KMS-11 (cell line): ENCODE measurements around the gene MAP2K2.

Experiments used
- H2AFZ ChIP-seq: fragments of 200-600 bp; sonication (generic); 2 replicates; pipeline ENCODE4 v1.6.1; 2016; ENCODE audit warnings: antibody characterized with exemption, mixed run types, low read depth
- H3K27ac ChIP-seq: fragments of 200-600 bp; sonication (generic); 2 replicates; pipeline ENCODE4 v1.6.1; 2016; ENCODE audit warnings: mild to moderate bottlenecking, mixed run types
- H3K27me3 ChIP-seq: fragments of 200-600 bp; sonication (generic); 2 replicates; pipeline ENCODE4 v1.6.1; 2017; ENCODE audit warnings: mild to moderate bottlenecking, low read depth, mixed run types, moderate library complexity; ENCODE audit not compliant: insufficient read depth
- H3K36me3 ChIP-seq: fragments of 200-600 bp; sonication (generic); 2 replicates; pipeline ENCODE4 v1.6.1; 2017; ENCODE audit warnings: mild to moderate bottlenecking, mixed run types; ENCODE audit not compliant: insufficient read depth
- H3K4me1 ChIP-seq: fragments of 200-600 bp; sonication (generic); 2 replicates; pipeline ENCODE4 v1.6.1; 2016; ENCODE audit warnings: mild to moderate bottlenecking, low read depth, mixed run types; ENCODE audit not compliant: poor library complexity, severe bottlenecking
- H3K4me2 ChIP-seq: fragments of 200-600 bp; sonication (generic); 2 replicates; pipeline ENCODE4 v1.7.0; 2016; ENCODE audit warnings: mild to moderate bottlenecking, mixed run types
- H3K4me3 ChIP-seq: fragments of 200-600 bp; sonication (generic); IDR thresholded peaks from 2 replicates; pipeline ENCODE4 v1.6.1; 2017; ENCODE audit warnings: low read depth, low read length, mixed read lengths; ENCODE audit not compliant: insufficient read depth
- H3K79me2 ChIP-seq: fragments of 200-600 bp; sonication (generic); 2 replicates; pipeline ENCODE4 v1.6.1; 2016; ENCODE audit warnings: low read depth, mixed run types; ENCODE audit not compliant: insufficient read depth
- H3K9ac ChIP-seq: fragments of 200-600 bp; sonication (generic); 2 replicates; pipeline ENCODE4 v1.6.1; 2016; ENCODE audit warnings: mild to moderate bottlenecking, mixed run types
- H4K20me1 ChIP-seq: fragments of 200-600 bp; sonication (generic); 2 replicates; pipeline ENCODE4 v1.6.1; 2016; ENCODE audit warnings: mild to moderate bottlenecking, mixed run types; ENCODE audit not compliant: insufficient read depth
- TF ChIP-seq, protein P1 (sequence below): fragments of 200-600 bp; sonication (generic); conservative IDR thresholded peaks from 2 replicates; pipeline ENCODE4 v1.6.1; 2017; ENCODE audit warnings: low read depth, mild to moderate bottlenecking, antibody characterized with exemption, low read length, moderate library complexity, mixed read lengths

MAP2K2 gene

DNA sequence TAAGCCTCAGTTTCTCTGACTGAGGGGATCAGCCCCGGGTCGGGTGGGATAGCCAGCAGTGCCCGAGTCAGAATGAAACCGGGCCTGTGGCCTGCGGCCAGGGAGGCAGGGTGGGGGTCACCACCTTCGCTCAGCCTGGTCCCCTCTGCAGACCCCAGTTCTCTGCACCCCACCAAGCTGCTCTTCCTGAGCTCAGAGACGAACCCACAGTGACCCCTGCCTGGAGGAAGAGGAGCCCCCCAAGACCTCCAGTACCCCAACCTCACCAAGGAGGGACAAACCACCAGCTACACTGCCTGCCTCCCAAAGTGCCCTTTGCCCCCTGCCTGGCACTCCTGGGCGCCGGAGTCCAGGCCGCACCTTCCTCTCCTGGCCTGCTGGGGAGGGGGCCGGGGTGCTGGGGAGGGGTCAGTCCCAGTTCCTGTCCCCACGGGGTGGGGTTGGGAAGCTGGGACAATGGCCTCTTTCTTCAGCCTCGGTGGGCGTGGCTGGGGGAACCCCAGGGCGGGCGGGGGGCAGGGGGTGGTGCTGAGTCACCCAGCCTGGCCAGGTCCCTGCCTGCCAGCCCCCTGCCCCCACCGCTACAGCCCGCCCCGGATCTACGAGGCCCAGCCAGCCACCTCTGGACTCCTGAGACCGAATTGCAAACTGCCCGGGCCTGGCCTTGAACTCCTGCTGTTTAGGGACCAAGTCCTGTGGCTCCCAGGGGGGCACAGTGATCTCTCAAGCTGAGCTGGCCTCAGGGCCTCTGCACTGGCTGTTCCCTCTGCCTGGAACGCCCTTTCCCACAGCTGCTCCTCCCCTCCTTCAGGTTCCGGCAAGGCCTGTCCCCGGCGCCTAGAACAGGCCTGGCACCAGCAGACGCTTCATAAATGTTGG, 71.6 kb downstream of the MAP2K2 start:
- Histone ChIP-seq H4K20me1 (no peaks in the 10 kb centered on the region; the same call in 1 of the 2 replicates), H3K36me3 (no peaks in the 10 kb centered on the region), H3K4me3 (no peak overlapping the region), H3K4me1 (no peaks in the 10 kb centered on the region), H3K4me2 (no peak overlapping the region), H3K27ac (no peak overlapping the region), H3K9ac (no peak overlapping the region), H2AFZ (no peak overlapping the region), H3K79me2 (peaks cover 74% of the 10 kb centered on the region), H3K27me3 (no peaks in the 10 kb centered on the region)
- TF ChIP-seq, protein P1, sequence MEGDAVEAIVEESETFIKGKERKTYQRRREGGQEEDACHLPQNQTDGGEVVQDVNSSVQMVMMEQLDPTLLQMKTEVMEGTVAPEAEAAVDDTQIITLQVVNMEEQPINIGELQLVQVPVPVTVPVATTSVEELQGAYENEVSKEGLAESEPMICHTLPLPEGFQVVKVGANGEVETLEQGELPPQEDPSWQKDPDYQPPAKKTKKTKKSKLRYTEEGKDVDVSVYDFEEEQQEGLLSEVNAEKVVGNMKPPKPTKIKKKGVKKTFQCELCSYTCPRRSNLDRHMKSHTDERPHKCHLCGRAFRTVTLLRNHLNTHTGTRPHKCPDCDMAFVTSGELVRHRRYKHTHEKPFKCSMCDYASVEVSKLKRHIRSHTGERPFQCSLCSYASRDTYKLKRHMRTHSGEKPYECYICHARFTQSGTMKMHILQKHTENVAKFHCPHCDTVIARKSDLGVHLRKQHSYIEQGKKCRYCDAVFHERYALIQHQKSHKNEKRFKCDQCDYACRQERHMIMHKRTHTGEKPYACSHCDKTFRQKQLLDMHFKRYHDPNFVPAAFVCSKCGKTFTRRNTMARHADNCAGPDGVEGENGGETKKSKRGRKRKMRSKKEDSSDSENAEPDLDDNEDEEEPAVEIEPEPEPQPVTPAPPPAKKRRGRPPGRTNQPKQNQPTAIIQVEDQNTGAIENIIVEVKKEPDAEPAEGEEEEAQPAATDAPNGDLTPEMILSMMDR: no peak

DNA sequence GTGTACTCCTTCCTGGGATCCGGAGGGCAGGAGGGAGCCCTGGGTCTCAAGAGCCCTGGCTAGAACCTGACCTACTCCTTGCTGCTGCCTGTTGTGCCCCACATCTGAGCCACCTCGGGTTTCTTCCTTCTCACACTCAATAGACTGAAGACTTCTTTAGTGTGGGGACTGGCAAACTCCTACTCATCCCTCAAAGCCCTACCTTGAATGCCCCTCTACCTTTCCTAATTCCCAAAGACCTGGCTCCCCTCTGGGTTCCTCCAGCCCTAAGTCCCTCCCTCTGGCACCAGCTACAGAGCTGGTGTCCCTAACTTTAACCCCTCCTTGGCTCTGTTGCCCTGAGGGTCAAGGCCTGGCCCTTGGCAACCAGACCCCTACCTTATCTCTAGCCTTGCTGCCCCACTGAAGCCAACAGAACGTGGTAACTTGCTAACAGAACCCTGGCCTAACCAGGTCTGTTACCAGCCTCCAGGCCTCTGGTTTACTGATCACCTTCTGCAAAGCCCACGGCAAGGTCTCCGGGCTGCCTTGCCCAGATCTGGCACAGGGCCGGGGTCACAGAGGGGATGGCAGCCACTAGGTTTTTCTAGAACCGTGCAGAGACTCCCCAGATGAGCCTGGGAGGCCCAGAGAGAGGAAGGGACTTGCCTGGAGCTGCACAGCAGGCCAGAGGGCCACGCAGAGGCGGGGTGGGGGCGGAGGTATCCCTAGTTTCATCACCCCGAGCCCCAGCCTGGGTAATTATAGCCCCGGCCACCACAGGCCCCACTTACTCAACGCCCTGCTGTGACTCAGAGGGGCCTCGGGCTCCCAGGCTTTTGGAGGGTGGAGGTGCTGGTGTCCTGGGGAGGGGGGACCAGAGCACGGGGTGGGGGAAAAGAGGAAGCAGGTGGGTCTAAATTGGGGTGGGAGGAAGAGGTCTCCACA, 72.5 kb downstream of the MAP2K2 start:
- no peak overlapping the region for H3K9ac ChIP-seq
- no peaks in the 10 kb centered on the region for H3K36me3 ChIP-seq
- no peak overlapping the region for H3K4me2 ChIP-seq

DNA sequence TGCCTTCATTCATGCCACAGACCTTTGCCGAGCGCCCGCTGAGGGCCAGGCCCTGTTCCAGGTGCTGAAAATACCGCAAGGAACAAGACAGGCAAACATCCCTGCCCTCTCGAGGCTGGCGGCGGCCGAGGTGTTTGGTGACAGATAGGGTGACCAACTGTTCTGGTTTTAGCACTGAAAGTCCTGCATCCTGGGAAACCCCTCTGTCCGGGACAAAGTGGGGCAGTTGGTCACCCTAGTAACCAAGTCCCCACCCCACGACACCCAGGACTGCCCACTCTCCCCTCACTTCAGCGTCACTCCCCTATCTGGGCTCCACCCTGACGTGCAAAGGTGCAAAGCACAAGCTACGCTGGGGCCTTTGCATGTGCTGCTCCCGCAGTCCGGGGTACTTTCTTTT, 74.5 kb downstream of the MAP2K2 start:
- Histone ChIP-seq H3K4me2 (no peak overlapping the region), H2AFZ (no peak overlapping the region), H3K4me3 (no peak overlapping the region), H3K27ac (no peak overlapping the region), H3K4me1 (no peaks in the 10 kb centered on the region), H3K36me3 (no peaks in the 10 kb centered on the region), H3K79me2 (peaks cover 53% of the 10 kb centered on the region), H4K20me1 (no peaks in the 10 kb centered on the region; the same call in 1 of the 2 replicates), H3K9ac (no peak overlapping the region), H3K27me3 (no peaks in the 10 kb centered on the region)
- TF ChIP-seq, protein P1: no peak

More for the DNA sequence above, 72.5 kb downstream of the MAP2K2 start:
- no peaks in the 10 kb centered on the region for H3K4me1 ChIP-seq
- peaks cover 66% of the 10 kb centered on the region for H3K79me2 ChIP-seq
- H3K4me3 ChIP-seq: no peak overlapping the region
- no peak overlapping the region for H2AFZ ChIP-seq
- TF ChIP-seq, protein P1: no peak
- no peak overlapping the region for H3K27ac ChIP-seq
- H3K27me3 ChIP-seq: no peaks in the 10 kb centered on the region
- no peaks in the 10 kb centered on the region; the same call in 1 of the 2 replicates for H4K20me1 ChIP-seq

DNA sequence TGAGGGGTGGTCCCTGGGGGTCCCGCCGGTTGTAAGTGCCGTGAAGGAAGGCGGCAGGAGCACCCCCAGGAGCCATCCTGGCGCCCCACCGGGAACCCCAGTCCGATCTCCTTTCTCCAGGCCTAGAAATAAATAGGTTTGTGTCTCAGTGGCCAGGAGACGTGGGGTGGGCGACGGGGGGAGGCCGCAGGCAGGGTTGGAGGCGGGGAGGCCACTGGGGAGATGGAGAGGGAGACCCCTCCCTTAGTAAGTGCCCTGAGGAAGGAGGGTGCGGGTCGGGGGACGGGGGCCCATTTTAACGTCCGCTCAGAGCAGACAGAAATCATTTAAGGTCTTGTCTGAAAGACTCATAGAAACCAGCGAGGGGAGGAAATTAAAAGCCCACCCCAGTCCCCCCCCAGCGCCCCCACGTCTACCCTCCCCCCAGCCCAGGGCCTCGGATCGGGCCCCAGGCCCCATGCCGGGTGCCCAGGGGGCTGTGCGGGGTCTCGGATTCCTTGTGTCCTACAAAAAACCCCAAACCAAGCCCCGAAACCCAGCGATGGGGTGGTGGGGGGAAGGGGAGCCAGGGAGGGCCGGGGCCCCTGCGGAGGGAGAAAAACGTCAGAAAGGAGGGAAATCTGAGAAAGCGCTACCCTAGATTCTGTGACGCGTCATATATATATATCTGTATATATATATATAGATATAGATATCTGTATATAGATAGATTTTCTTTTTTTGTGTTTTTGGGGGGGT, 76.8 kb downstream of the MAP2K2 start:
- H3K36me3 ChIP-seq: no peaks in the 10 kb centered on the region
- no peaks in the 10 kb centered on the region; the same call in 1 of the 2 replicates for H4K20me1 ChIP-seq
- no peak overlapping the region for H3K4me2 ChIP-seq
- H2AFZ ChIP-seq: no peak overlapping the region
- H3K4me3 ChIP-seq: no peak overlapping the region
- no peaks in the 10 kb centered on the region for H3K4me1 ChIP-seq
- TF ChIP-seq, protein P1: no peak
- H3K27me3 ChIP-seq: no peaks in the 10 kb centered on the region
- H3K9ac ChIP-seq: no peak overlapping the region
- no peak overlapping the region for H3K27ac ChIP-seq
- H3K79me2 ChIP-seq: peaks cover 34% of the 10 kb centered on the region
